NOMO-1 treated with dmso at 0.1 percent for 144 hours (cell line): Measurements from ENCODE around the gene ARHGEF9.

Experiments
- DNase-seq: peaks from one replicate; lab custom pipeline; 2025; ENCODE audit not compliant: unreplicated experiment; lab: John Stamatoyannopoulos, UW

Gene ARHGEF9

GRCh38 chrX:63747331-63747730 is 37.7 kb downstream of the ARHGEF9 start:
- no peak for DNase-seq

GRCh38 chrX:63746715-63747114 is 38.3 kb downstream of the ARHGEF9 start:
- DNase-seq: no peak

GRCh38 chrX:63746278-63746677 is 38.7 kb downstream of the ARHGEF9 start:
- no peak for DNase-seq

- DNase-seq: no peak
Measured at GRCh38 chrX:63744850-63745394, 40.1 kb downstream of the ARHGEF9 start.

GRCh38 chrX:63743596-63743995 is 41.4 kb downstream of the ARHGEF9 start:
- no peak for DNase-seq

- DNase-seq: no peak
Measured at GRCh38 chrX:63740382-63740781, 44.6 kb downstream of the ARHGEF9 start.

- no peak for DNase-seq
Measured at GRCh38 chrX:63739885-63740284, 45.1 kb downstream of the ARHGEF9 start.

GRCh38 chrX:63738696-63739095 is 46.3 kb downstream of the ARHGEF9 start:
- no peak for DNase-seq

GRCh38 chrX:63737131-63737921 is 47.7 kb downstream of the ARHGEF9 start:
- no peak for DNase-seq

GRCh38 chrX:63735882-63736281 is 49.1 kb downstream of the ARHGEF9 start:
- DNase-seq: no peak

- no peak for DNase-seq
Measured at GRCh38 chrX:63720293-63720692, 64.7 kb downstream of the ARHGEF9 start.

- DNase-seq: no peak
Measured at GRCh38 chrX:63719633-63720032, 65.4 kb downstream of the ARHGEF9 start.

GRCh38 chrX:63718010-63718694 is 66.9 kb downstream of the ARHGEF9 start:
- DNase-seq: no peak

GRCh38 chrX:63713526-63713925 is 71.5 kb downstream of the ARHGEF9 start:
- no peak for DNase-seq

GRCh38 chrX:63708801-63709200 is 76.2 kb downstream of the ARHGEF9 start:
- DNase-seq: no peak

GRCh38 chrX:63702556-63702955 is 82.5 kb downstream of the ARHGEF9 start:
- DNase-seq: no peak

- DNase-seq: no peak
Measured at GRCh38 chrX:63686878-63687714, 97.9 kb downstream of the ARHGEF9 start.

GRCh38 chrX:63680423-63680822 is 104.6 kb downstream of the ARHGEF9 start:
- DNase-seq: no peak

GRCh38 chrX:63679432-63679831 is 105.6 kb downstream of the ARHGEF9 start:
- DNase-seq: no peak

- no peak for DNase-seq
Measured at GRCh38 chrX:63675716-63676115, 109.3 kb downstream of the ARHGEF9 start.

GRCh38 chrX:63673896-63674295 is 111.1 kb downstream of the ARHGEF9 start:
- no peak for DNase-seq
